H1 (cell line): ENCODE measurements around the gene E2F1.

Experiments used
- CHD2 ChIP-seq: IDR thresholded peaks from 2 replicates; pipeline ENCODE4 v1.6.1; 2012; ENCODE audit warnings: low read length, improper control_type of control experiment
- CREB1 ChIP-seq: IDR thresholded peaks from 2 replicates; pipeline ENCODE4 v1.6.1; 2012; ENCODE audit warnings: inconsistent platforms
- CTCF ChIP-seq, 3 experiments: IDR thresholded peaks; 1 replicate in 2 of 3; 2 replicates in 1 of 3; pipeline versions ENCODE4 v1.5.1 to v1.6.1; 2011; ENCODE audit warnings: low read length in 3 of 3, mild to moderate bottlenecking in 3 of 3, inconsistent platforms in 2 of 3, low read depth in 1 of 3, moderate library complexity in 1 of 3; ENCODE audit not compliant: insufficient read depth in 1 of 3; ENCODE audit errors: control extremely low read depth in 1 of 3
- POLR2A ChIP-seq, 2 experiments: IDR thresholded peaks; 1 replicate in 1 of 2; 2 replicates in 1 of 2; pipeline ENCODE4 v1.6.1; 2011; ENCODE audit warnings: low read depth in 2 of 2, low read length in 2 of 2, mild to moderate bottlenecking in 2 of 2; ENCODE audit errors: control extremely low read depth in 1 of 2
- RAD21 ChIP-seq, 2 experiments: IDR thresholded peaks in 1 of 2; conservative IDR thresholded peaks in 1 of 2; 2 replicates each; pipeline ENCODE4 v1.6.1; 2011; ENCODE audit warnings: low read depth in 2 of 2, low read length in 2 of 2, improper control_type of control experiment in 1 of 2, inconsistent platforms in 1 of 2, mild to moderate bottlenecking in 1 of 2, moderate library complexity in 1 of 2
- SP1 ChIP-seq: IDR thresholded peaks from 2 replicates; pipeline ENCODE4 v1.6.1; 2011; ENCODE audit warnings: low read depth, low read length
- ZNF274 ChIP-seq: IDR thresholded peaks from 2 replicates; pipeline ENCODE4 v1.7.0; 2012; ENCODE audit warnings: low read length, borderline replicate concordance; ENCODE audit errors: extremely low read depth

GRCh38 chr20:33687370-33687915 lies 1.3 kb upstream of the E2F1 start:
- TF ChIP-seq CTCF (IDR thresholded peaks at IDR 0.05; ENCODE audit: control extremely low read depth in 1 of 3, insufficient read depth in 1 of 3, low read depth in 1 of 3, low read length in 3 of 3) = no peak
- TF ChIP-seq RAD21 (IDR thresholded peaks at IDR 0.05 in 1 of 2, conservative IDR thresholded peaks at IDR 0.05 in 1 of 2; ENCODE audit: low read depth in 2 of 2, low read length in 2 of 2) = no peak
- no peak for TF ChIP-seq SP1
- no peak for TF ChIP-seq CREB1
- TF ChIP-seq ZNF274 = no peak
- TF ChIP-seq POLR2A (IDR thresholded peaks at IDR 0.05; ENCODE audit: control extremely low read depth in 1 of 2, low read depth in 2 of 2, low read length in 2 of 2) = no peak
- TF ChIP-seq CHD2 = no peak
